Activated T-helper 2 cell treated with anti-CD3 and anti-CD28 coated beads, Interferon-gamma antibody, Interleukin-2, Interleukin-4, amounts not matched to agents 10 μg/mL and 5 μg/mL and 100 μg/mL, durations not matched to agents 14 hours and 24 hours and 36 hours (primary cell): ENCODE data around the gene CRBN. TPM values are rescaled to one million over a fixed set of nuclear protein-coding genes. Genes with fewer than 3 reads are reported as not detected.

Source experiments
- DNase-seq: peaks from one replicate; pipeline ENCODE4 v3.0.0; 2021; ENCODE audit warnings: low spot score
- H3K27ac Mint-ChIP-seq: one replicate; pipeline ENCODE4 v1.8.0; 2021; ENCODE audit warnings: mixed read lengths
- H3K27me3 Mint-ChIP-seq: one replicate; pipeline ENCODE4 v1.8.0; 2021; ENCODE audit warnings: low read depth, mixed read lengths
- H3K36me3 Mint-ChIP-seq: one replicate; pipeline ENCODE4 v1.8.0; 2021; ENCODE audit warnings: low read depth, mixed read lengths
- H3K4me1 Mint-ChIP-seq: one replicate; pipeline ENCODE4 v1.8.0; 2021; ENCODE audit warnings: low read depth, mixed read lengths
- H3K4me3 Mint-ChIP-seq: one replicate; pipeline ENCODE4 v1.8.0; 2021; ENCODE audit warnings: low read depth, mild to moderate bottlenecking, moderate library complexity, mixed read lengths
- H3K9me3 Mint-ChIP-seq: one replicate; pipeline ENCODE4 v1.8.0; 2021; ENCODE audit warnings: mixed read lengths
- intact Hi-C: fragments of 100-400 bp; cut with micrococcal nuclease; formaldehyde crosslinking; loops from one replicate; pipeline ENCODE4 v1.15.1; 2023
- total RNA-seq: library from RNA; stranded (reverse); gene quantifications from 2 replicates; pipeline ENCODE4 v1.2.3, GENCODE V29; 2022

Gene CRBN
- total RNA-seq, 1 donor from 2014 or later: 35.0 TPM

GRCh38 chr3:3157484-3157883 is 22.0 kb downstream of the CRBN start:
- Mint-ChIP-seq H3K9me3 (peaks cover 3% of the 10 kb centered on the region), H3K36me3 (peaks cover 82% of the 10 kb centered on the region), H3K27me3 (no peaks in the 10 kb centered on the region), H3K4me3 (no peak overlapping the region), H3K4me1 (peaks cover 10% of the 10 kb centered on the region), H3K27ac (no peak overlapping the region)
- DNase-seq: no peak
- intact Hi-C loops: no loop called here

GRCh38 chr3:3154879-3155610 is 24.4 kb downstream of the CRBN start:
- H3K36me3 Mint-ChIP-seq: peaks cover 81% of the 10 kb centered on the region
- peak overlapping the region; percentile 22 for H3K27ac Mint-ChIP-seq
- H3K9me3 Mint-ChIP-seq: peaks cover 3% of the 10 kb centered on the region

GRCh38 chr3:3151513-3151912 is 28.0 kb downstream of the CRBN start:
- Mint-ChIP-seq H3K36me3 (peaks cover 74% of the 10 kb centered on the region), H3K4me3 (no peak overlapping the region), H3K4me1 (peaks cover 16% of the 10 kb centered on the region), H3K27me3 (no peaks in the 10 kb centered on the region), H3K27ac (peak overlapping the region; percentile 33), H3K9me3 (no peaks in the 10 kb centered on the region)
- intact Hi-C loops: no loop called here
- DNase-seq: no peak

More at GRCh38 chr3:3154879-3155610, 24.4 kb downstream of the CRBN start:
- Mint-ChIP-seq H3K4me1 (peaks cover 10% of the 10 kb centered on the region), H3K4me3 (no peak overlapping the region), H3K27me3 (no peaks in the 10 kb centered on the region)
- DNase-seq: no peak
- intact Hi-C loops: no loop called here

- intact Hi-C loops: no loop called here
- no peak for DNase-seq
- H3K27ac Mint-ChIP-seq: no peak overlapping the region
- no peak overlapping the region for H3K4me3 Mint-ChIP-seq
- no peaks in the 10 kb centered on the region for H3K9me3 Mint-ChIP-seq
- peaks cover 76% of the 10 kb centered on the region for H3K36me3 Mint-ChIP-seq
- peaks cover 21% of the 10 kb centered on the region for H3K4me1 Mint-ChIP-seq
- H3K27me3 Mint-ChIP-seq: no peaks in the 10 kb centered on the region
Observed at GRCh38 chr3:3149560-3149959, 29.9 kb downstream of the CRBN start.

GRCh38 chr3:3145831-3146230 is 33.7 kb downstream of the CRBN start:
- no peak overlapping the region for H3K27ac Mint-ChIP-seq
- no peak overlapping the region for H3K4me3 Mint-ChIP-seq
- H3K27me3 Mint-ChIP-seq: no peaks in the 10 kb centered on the region
- no peaks in the 10 kb centered on the region for H3K9me3 Mint-ChIP-seq
- H3K4me1 Mint-ChIP-seq: peaks cover 19% of the 10 kb centered on the region
- peaks cover 82% of the 10 kb centered on the region for H3K36me3 Mint-ChIP-seq
- DNase-seq: no peak
- intact Hi-C loops: loop anchor here (2.0 kb wide), 1 partner anchor 19 kb away; the partner anchor contains the start of gene TRNT1

- no peak overlapping the region for H3K27ac Mint-ChIP-seq
- H3K9me3 Mint-ChIP-seq: no peaks in the 10 kb centered on the region
- H3K4me3 Mint-ChIP-seq: no peak overlapping the region
- intact Hi-C loops: no loop called here
- peaks cover 16% of the 10 kb centered on the region for H3K4me1 Mint-ChIP-seq
- DNase-seq: no peak
- peaks cover 86% of the 10 kb centered on the region for H3K36me3 Mint-ChIP-seq
- H3K27me3 Mint-ChIP-seq: no peaks in the 10 kb centered on the region
Observed at GRCh38 chr3:3141939-3142338, 37.6 kb downstream of the CRBN start.

- Mint-ChIP-seq H3K4me3 (no peak overlapping the region), H3K36me3 (peaks cover 84% of the 10 kb centered on the region), H3K9me3 (no peaks in the 10 kb centered on the region), H3K27ac (no peak overlapping the region), H3K4me1 (peaks cover 26% of the 10 kb centered on the region), H3K27me3 (no peaks in the 10 kb centered on the region)
- intact Hi-C loops: no loop called here
- DNase-seq: no peak
Observed at GRCh38 chr3:3137526-3137925, 42.0 kb downstream of the CRBN start.

- Mint-ChIP-seq H3K36me3 (peaks cover 78% of the 10 kb centered on the region), H3K9me3 (no peaks in the 10 kb centered on the region), H3K4me3 (no peak overlapping the region), H3K27me3 (no peaks in the 10 kb centered on the region), H3K4me1 (peaks cover 23% of the 10 kb centered on the region), H3K27ac (peak overlapping the region; percentile 48)
- intact Hi-C loops: no loop called here
- DNase-seq: no peak
Observed at GRCh38 chr3:3134750-3135448, 44.6 kb downstream of the CRBN start.

- Mint-ChIP-seq H3K9me3 (no peaks in the 10 kb centered on the region), H3K27ac (no peak overlapping the region), H3K4me1 (peaks cover 25% of the 10 kb centered on the region), H3K4me3 (no peak overlapping the region), H3K36me3 (peaks cover 78% of the 10 kb centered on the region), H3K27me3 (no peaks in the 10 kb centered on the region)
- DNase-seq: no peak
- intact Hi-C loops: no loop called here
Observed at GRCh38 chr3:3133500-3133899, 46.0 kb downstream of the CRBN start.

GRCh38 chr3:3129579-3129978 is 49.9 kb downstream of the CRBN start:
- DNase-seq: no peak
- intact Hi-C loops: no loop called here
- Mint-ChIP-seq H3K27ac (no peak overlapping the region), H3K27me3 (no peaks in the 10 kb centered on the region), H3K4me1 (peaks cover 20% of the 10 kb centered on the region), H3K9me3 (no peaks in the 10 kb centered on the region), H3K4me3 (no peak overlapping the region), H3K36me3 (peaks cover 60% of the 10 kb centered on the region)

GRCh38 chr3:3127432-3128010 is 52.0 kb downstream of the CRBN start:
- peak; percentile 18 for DNase-seq
- Mint-ChIP-seq H3K4me1 (peaks cover 12% of the 10 kb centered on the region), H3K9me3 (no peaks in the 10 kb centered on the region), H3K4me3 (peak overlapping the region; percentile 96), H3K27me3 (no peaks in the 10 kb centered on the region), H3K27ac (peak overlapping the region; percentile 95), H3K36me3 (peaks cover 44% of the 10 kb centered on the region)
- intact Hi-C loops: loop anchor here (2.0 kb wide), 1 partner anchor 19 kb away; no protein-coding TSS in a partner anchor

- H3K4me1 Mint-ChIP-seq: peaks cover 12% of the 10 kb centered on the region
- H3K36me3 Mint-ChIP-seq: peaks cover 44% of the 10 kb centered on the region
- DNase-seq: peak; percentile 93
- peak within 1 kb of the TSS; percentile 95 for H3K27ac Mint-ChIP-seq
- peak within 1 kb of the TSS; percentile 96 for H3K4me3 Mint-ChIP-seq
- no peaks in the 10 kb centered on the region for H3K27me3 Mint-ChIP-seq
- intact Hi-C loops: loop anchor here (1.0 to 2.0 kb wide), 2 partner anchors 20 to 53 kb away; partner anchors contain the start of gene CRBN
- no peaks in the 10 kb centered on the region for H3K9me3 Mint-ChIP-seq
Observed at GRCh38 chr3:3126477-3127431, 52.7 kb downstream of the CRBN start, which contains the start of gene TRNT1. Gene TRNT1, plus strand, starts transcription at chr3:3126940. Its CDS starts 2,101 bp downstream, at chr3:3129041.
